ENCODE data around the gene MAPK8.

- no peak for TF ChIP-seq FOXA1 (IDR thresholded peaks at IDR 0.05)
- no peak for TF ChIP-seq PKNOX1 (IDR thresholded peaks at IDR 0.05)
- TF ChIP-seq SUZ12 (IDR thresholded peaks at IDR 0.05) = no peak
- TF ChIP-seq TARDBP (IDR thresholded peaks at IDR 0.05) = no peak
- no peak for TF ChIP-seq BHLHE40 (IDR thresholded peaks at IDR 0.05; ENCODE audit: borderline replicate concordance)
- no peak for TF ChIP-seq CTBP1 (IDR thresholded peaks at IDR 0.05; ENCODE audit: borderline replicate concordance)
- TF ChIP-seq SP1 (IDR thresholded peaks at IDR 0.05) = no peak
- TF ChIP-seq ARNT (IDR thresholded peaks at IDR 0.05) = no peak
- no peak for TF ChIP-seq L3MBTL2 (conservative IDR thresholded peaks at IDR 0.05)
- no peak for TF ChIP-seq FOXM1 (IDR thresholded peaks at IDR 0.05; ENCODE audit: borderline replicate concordance)
Observed at GRCh38 chr10:48414160-48414559, 107.7 kb downstream of the MAPK8 start.
